Memory B cell (primary cell): ENCODE results near the gene DCBLD2.
"Not testable (repeated sequence)": the region's sequence is repeated elsewhere in the genome, so short reads cannot be mapped to it uniquely, and the experiment has no call there.

Experiments
- ATAC-seq: fragments of 150-1000 bp; cut with Tn5 transposase; 2 replicates; pipeline ENCODE4 v1.10.0; 2021; ENCODE audit warnings: low read depth, mild to moderate bottlenecking, moderate library complexity
- DNase-seq, 2 donors: peaks; one replicate each; pipeline ENCODE4 v3.0.0; 2022; ENCODE audit warnings: low spot score in 2 of 2
- H3K27ac Mint-ChIP-seq: one replicate; pipeline ENCODE4 v1.8.0; 2022; ENCODE audit warnings: mild to moderate bottlenecking, moderate library complexity, mixed read lengths
- H3K27me3 Mint-ChIP-seq: one replicate; pipeline ENCODE4 v1.8.0; 2022; ENCODE audit warnings: mixed read lengths
- H3K36me3 Mint-ChIP-seq: one replicate; pipeline ENCODE4 v1.8.0; 2022; ENCODE audit warnings: mild to moderate bottlenecking, mixed read lengths
- H3K4me1 Mint-ChIP-seq: one replicate; pipeline ENCODE4 v1.8.0; 2022; ENCODE audit warnings: mixed read lengths
- H3K4me3 Mint-ChIP-seq: one replicate; pipeline ENCODE4 v1.8.0; 2022; ENCODE audit warnings: mild to moderate bottlenecking, moderate library complexity, mixed read lengths
- H3K9me3 Mint-ChIP-seq: one replicate; pipeline ENCODE4 v1.8.0; 2022; ENCODE audit warnings: mixed read lengths

DCBLD2 gene

GRCh38 chr3:98882614-98883333 is 18.7 kb downstream of the DCBLD2 start:
- not testable (repeated sequence) for H3K4me3 Mint-ChIP-seq, H3K9me3 Mint-ChIP-seq, H3K36me3 Mint-ChIP-seq, H3K27me3 Mint-ChIP-seq, H3K4me1 Mint-ChIP-seq, DNase-seq, H3K27ac Mint-ChIP-seq, ATAC-seq

DNA sequence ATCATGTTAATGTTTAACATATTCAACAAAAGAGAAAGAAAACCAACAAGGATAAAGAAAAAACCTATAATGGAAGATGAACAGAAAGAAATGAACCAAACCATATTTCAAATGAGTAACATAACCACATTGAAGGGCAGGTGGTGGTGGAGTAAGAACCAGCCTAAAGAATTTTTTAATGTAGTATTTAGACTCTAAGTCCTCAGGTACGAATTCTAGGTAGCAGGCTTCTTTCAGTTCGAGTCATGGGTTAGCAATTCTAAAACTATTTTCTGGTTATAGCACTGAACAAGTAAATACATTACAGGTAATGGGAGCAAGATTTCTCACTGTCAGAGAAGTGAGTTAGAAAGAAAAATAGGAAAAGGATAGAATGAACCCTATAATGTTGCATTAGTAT is 24.4 kb downstream of the DCBLD2 start:
- Mint-ChIP-seq H3K9me3 (peaks cover 2% of the 10 kb centered on the region), H3K36me3 (peaks cover 2% of the 10 kb centered on the region), H3K27me3 (no peaks in the 10 kb centered on the region), H3K4me1 (no peaks in the 10 kb centered on the region), H3K4me3 (no peak overlapping the region), H3K27ac (no peak overlapping the region)
- DNase-seq (no peak), ATAC-seq (no peak)

DNA sequence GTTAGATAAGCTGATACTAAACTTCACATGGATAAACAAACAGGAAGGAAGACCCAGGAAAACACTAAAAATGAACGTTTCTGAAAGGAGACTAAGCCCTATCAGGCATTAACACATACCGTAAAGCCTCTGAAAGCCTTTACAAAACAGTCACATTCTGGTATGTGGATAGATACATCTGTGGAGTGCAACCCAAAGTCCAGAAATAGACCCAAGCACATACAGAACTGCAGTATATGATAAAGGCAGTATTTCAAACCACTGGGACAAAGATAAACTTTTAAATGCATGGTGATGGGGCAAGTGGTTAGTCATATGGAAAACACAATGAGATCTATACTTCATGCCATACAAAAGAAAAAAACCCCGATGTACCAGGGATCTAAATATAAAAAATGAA is 26.0 kb downstream of the DCBLD2 start:
- peaks cover 3% of the 10 kb centered on the region for H3K27me3 Mint-ChIP-seq
- H3K4me3 Mint-ChIP-seq: no peak overlapping the region
- peaks cover 7% of the 10 kb centered on the region for H3K36me3 Mint-ChIP-seq
- H3K9me3 Mint-ChIP-seq: peaks cover 2% of the 10 kb centered on the region
- H3K4me1 Mint-ChIP-seq: no peaks in the 10 kb centered on the region
- no peak for ATAC-seq
- no peak overlapping the region for H3K27ac Mint-ChIP-seq
- no peak for DNase-seq

DNA sequence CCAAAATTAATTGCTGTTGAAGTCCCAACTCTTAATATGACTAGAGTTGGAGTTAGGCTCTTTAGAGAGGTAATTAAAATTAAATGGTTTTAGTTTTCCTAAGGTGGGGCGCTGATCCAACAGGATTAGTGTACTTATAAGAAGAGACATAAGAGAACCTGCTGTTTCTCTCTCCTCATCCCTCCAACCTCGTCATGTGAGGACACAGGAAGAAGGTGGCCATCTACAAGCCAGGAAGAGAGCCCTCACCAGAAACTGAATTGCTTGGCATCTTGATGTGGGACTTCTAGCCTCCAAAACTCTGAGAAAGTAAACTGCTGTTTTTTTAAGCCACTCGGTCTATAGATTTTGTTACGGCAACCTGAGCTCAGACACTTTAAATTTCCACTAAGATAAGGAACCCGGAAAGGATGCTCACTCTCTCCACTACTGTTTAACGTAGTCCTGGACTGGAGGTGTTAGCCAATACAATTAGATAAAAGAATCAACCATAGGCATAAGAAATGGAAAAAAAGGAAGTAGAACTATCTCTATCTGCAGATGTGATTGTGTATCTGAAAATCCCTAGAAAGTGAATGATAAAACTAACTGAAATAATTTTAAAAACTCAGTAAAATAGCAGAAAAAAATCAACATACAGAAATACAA is 26.8 kb downstream of the DCBLD2 start:
- Mint-ChIP-seq H3K27ac (no peak overlapping the region), H3K36me3 (peaks cover 6% of the 10 kb centered on the region), H3K9me3 (peaks cover 4% of the 10 kb centered on the region), H3K27me3 (peaks cover 3% of the 10 kb centered on the region), H3K4me1 (no peaks in the 10 kb centered on the region), H3K4me3 (no peak overlapping the region)
- DNase-seq (no peak), ATAC-seq (no peak)

GRCh38 chr3:98869391-98869790 is 32.1 kb downstream of the DCBLD2 start:
- Mint-ChIP-seq H3K27me3 (peaks cover 3% of the 10 kb centered on the region), H3K9me3 (peaks cover 6% of the 10 kb centered on the region), H3K4me3 (no peak overlapping the region), H3K4me1 (no peaks in the 10 kb centered on the region), H3K36me3 (peaks cover 5% of the 10 kb centered on the region), H3K27ac (no peak overlapping the region)
- ATAC-seq (no peak), DNase-seq (no peak)

DNA sequence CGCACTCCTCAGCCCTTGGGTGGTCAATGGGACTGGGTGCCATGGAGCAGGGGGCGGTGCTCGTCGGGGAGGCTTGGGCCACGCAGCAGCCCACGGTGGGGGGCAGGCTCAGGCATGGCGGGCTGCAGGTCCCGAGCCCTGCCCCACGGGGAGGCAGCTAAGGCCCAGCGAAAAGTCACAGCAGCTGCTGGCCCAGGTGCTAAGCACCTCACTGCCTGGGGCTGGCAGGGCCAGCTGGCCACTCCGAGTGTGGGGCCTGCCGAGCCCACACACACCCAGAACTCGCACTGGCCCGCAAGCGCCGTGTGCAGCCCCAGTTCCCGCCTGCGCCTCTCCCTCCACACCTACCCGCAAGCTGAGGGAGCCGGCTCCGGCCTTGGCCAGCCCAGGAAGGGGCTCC is 43.5 kb downstream of the DCBLD2 start:
- ATAC-seq, H3K4me1 Mint-ChIP-seq, H3K27me3 Mint-ChIP-seq, H3K9me3 Mint-ChIP-seq, DNase-seq, H3K4me3 Mint-ChIP-seq, H3K27ac Mint-ChIP-seq, H3K36me3 Mint-ChIP-seq: not testable (repeated sequence)

- H3K27ac Mint-ChIP-seq, H3K4me3 Mint-ChIP-seq, H3K4me1 Mint-ChIP-seq, H3K27me3 Mint-ChIP-seq, H3K9me3 Mint-ChIP-seq, DNase-seq, H3K36me3 Mint-ChIP-seq, ATAC-seq: not testable (repeated sequence)
Observed at GRCh38 chr3:98857258-98857657, 44.2 kb downstream of the DCBLD2 start.

DNA sequence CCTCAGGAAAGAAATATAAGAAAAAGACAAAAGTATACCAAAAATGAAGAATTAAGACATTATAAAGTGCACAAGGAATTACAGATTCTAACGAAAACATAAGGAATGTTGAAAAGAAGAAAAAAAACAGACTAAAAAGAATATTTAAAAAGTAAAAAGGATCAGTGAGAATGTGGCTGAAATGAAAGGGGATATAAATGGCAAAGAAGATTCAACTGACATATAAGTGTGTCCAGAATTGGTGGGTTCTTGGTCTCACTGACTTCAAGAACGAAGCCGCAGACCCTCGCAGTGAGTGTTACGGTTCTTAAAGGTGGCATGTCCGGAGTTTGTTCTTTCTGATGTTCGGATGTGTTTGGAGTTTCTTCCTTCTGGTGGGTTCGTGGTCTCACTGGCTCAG is 44.8 kb downstream of the DCBLD2 start:
- peaks cover 2% of the 10 kb centered on the region for H3K9me3 Mint-ChIP-seq
- H3K4me3 Mint-ChIP-seq: no peak overlapping the region
- DNase-seq: no peak
- no peak for ATAC-seq
- H3K36me3 Mint-ChIP-seq: peaks cover 3% of the 10 kb centered on the region
- no peaks in the 10 kb centered on the region for H3K4me1 Mint-ChIP-seq
- no peak overlapping the region for H3K27ac Mint-ChIP-seq
- no peaks in the 10 kb centered on the region for H3K27me3 Mint-ChIP-seq

- H3K27ac Mint-ChIP-seq: no peak overlapping the region
- H3K27me3 Mint-ChIP-seq: no peaks in the 10 kb centered on the region
- no peak overlapping the region for H3K4me3 Mint-ChIP-seq
- peaks cover 2% of the 10 kb centered on the region for H3K9me3 Mint-ChIP-seq
- no peak for DNase-seq
- ATAC-seq: no peak
- no peaks in the 10 kb centered on the region for H3K4me1 Mint-ChIP-seq
- peaks cover 3% of the 10 kb centered on the region for H3K36me3 Mint-ChIP-seq
Observed at GRCh38 chr3:98855806-98856400, 45.6 kb downstream of the DCBLD2 start.

DNA sequence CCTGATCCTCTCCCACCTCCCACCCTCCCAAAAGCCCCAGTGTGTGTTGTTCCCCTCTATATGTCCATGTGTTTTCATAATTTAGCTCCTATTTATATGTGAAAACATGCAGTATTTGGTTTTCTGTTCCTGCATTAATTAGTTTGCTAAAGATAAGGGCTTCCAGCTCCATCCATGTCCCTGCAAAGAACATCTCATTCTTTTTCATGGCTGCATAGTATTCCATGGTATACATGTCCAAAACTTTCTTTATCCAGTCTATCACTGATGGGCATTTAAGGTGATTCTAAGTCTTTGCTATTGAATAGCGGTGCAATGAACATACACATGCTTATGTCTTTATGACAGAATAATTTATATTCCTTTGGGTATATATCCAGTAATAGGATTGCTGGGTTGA is 53.4 kb downstream of the DCBLD2 start:
- Mint-ChIP-seq H3K4me3 (no peak overlapping the region), H3K27ac (no peak overlapping the region), H3K27me3 (no peaks in the 10 kb centered on the region), H3K4me1 (no peaks in the 10 kb centered on the region), H3K36me3 (no peaks in the 10 kb centered on the region), H3K9me3 (no peaks in the 10 kb centered on the region)
- DNase-seq (no peak), ATAC-seq (no peak)

DNA sequence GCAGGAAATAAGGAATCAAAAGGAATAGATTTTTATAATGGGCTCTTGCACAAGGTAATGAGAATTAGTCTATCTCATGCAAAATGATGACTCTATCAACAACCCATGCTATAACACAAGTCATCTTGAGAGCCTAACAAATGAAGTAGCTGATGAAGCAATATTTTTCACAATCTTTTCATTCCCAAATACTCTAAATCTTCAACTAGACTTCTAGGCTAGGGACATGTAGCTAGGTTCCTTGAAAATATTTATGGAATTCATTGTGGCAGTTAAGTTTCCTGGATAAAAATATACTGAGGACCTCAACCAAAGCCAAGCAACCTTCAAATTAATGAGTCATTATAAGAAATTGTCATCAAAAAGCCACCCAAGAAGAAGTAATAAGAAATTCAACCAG is 55.4 kb downstream of the DCBLD2 start:
- H3K27me3 Mint-ChIP-seq: no peaks in the 10 kb centered on the region
- DNase-seq (no peak), ATAC-seq (no peak)
- no peak overlapping the region for H3K4me3 Mint-ChIP-seq
- no peaks in the 10 kb centered on the region for H3K36me3 Mint-ChIP-seq
- no peaks in the 10 kb centered on the region for H3K9me3 Mint-ChIP-seq
- H3K27ac Mint-ChIP-seq: no peak overlapping the region
- no peaks in the 10 kb centered on the region for H3K4me1 Mint-ChIP-seq

DNA sequence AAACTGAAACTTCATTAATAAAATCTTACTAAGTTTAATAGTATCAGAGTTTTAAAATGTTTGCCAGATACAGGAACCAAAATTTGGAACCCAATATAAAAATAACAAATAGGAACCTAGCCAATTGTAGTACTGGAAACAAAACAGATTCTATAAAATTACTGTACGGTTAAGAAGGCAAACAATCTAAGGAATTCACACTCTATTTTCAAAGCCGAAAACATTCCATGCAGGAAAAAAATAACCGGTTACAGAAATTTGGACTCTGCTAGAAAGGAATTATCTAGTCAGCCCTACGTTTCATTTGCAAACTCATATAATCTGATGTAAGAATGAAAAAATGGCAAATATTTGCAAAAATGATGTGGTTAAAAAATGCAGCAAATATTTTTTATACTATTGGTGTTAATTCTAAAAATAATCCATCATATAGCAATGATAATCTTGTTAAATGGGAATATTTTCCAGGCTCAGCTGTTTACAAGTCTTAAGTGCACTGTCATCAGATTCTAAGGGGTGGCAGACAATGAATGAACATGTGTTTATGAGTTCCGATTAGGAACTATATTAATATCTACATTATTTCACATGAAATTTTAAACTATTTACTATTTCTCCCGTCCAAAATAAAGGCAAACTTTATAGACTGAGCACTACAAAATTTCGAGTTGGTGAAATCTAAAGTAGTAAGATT is 58.1 kb downstream of the DCBLD2 start:
- Mint-ChIP-seq H3K4me1 (no peaks in the 10 kb centered on the region), H3K9me3 (peaks cover 2% of the 10 kb centered on the region), H3K27me3 (peaks cover 4% of the 10 kb centered on the region), H3K27ac (no peak overlapping the region), H3K4me3 (no peak overlapping the region), H3K36me3 (peaks cover 3% of the 10 kb centered on the region)
- no peak for ATAC-seq
- no peak for DNase-seq

DNA sequence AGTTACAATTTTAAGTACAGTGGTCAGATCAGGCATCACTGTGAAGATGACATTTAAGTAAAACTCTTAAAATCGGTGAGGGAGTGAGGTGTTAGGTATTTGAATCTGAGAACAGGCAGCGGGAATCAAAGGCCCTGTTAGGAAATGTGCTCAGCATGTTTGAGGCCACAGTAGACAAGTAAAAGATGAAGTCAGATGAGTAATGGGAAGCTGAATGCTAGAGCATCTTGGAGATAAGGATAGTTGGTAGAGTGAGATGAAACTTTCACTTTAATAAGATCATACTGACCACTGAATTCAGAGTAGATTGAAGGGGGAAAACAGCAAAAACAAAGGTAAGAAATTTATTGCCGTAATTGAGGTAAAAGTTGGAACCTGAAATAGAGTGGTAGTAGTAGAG is 61.6 kb downstream of the DCBLD2 start:
- no peak for ATAC-seq
- H3K4me3 Mint-ChIP-seq: no peak overlapping the region
- H3K9me3 Mint-ChIP-seq: peaks cover 2% of the 10 kb centered on the region
- DNase-seq: no peak
- no peaks in the 10 kb centered on the region for H3K4me1 Mint-ChIP-seq
- peaks cover 4% of the 10 kb centered on the region for H3K27me3 Mint-ChIP-seq
- H3K27ac Mint-ChIP-seq: no peak overlapping the region
- peaks cover 3% of the 10 kb centered on the region for H3K36me3 Mint-ChIP-seq

- H3K4me1 Mint-ChIP-seq, H3K36me3 Mint-ChIP-seq, H3K27me3 Mint-ChIP-seq, H3K4me3 Mint-ChIP-seq, ATAC-seq, DNase-seq, H3K27ac Mint-ChIP-seq, H3K9me3 Mint-ChIP-seq: not testable (repeated sequence)
Observed at GRCh38 chr3:98831060-98831459, 70.4 kb downstream of the DCBLD2 start.
